SK-N-SH (cell line): Measurements from ENCODE around the gene SPA17. TPM values are rescaled to one million over a fixed set of nuclear protein-coding genes. Genes with fewer than 3 reads are reported as not detected.

Experiments
- CTCF ChIA-PET: fragments of 300-600, 350-600 bp; formaldehyde crosslinking; extraction: SDS; loops from one replicate; lab custom pipeline; 2021; lab: Yijun Ruan, JAX
- POLR2A ChIA-PET: fragments of 350-600 bp; sonication (Branson Sonifier 250); formaldehyde crosslinking; extraction: SDS; loops from one replicate; lab custom pipeline; 2020; ENCODE audit warnings: antibody characterized with exemption, inconsistent platforms; lab: Yijun Ruan, JAX
- DNase-seq: peaks from one replicate; pipeline ENCODE4 v3.0.0; 2012
- H2AFZ ChIP-seq: fragments of 200-600 bp; sonication (generic); 2 replicates; pipeline ENCODE4 v1.8.1; 2016; ENCODE audit warnings: antibody characterized with exemption, mild to moderate bottlenecking, low read depth
- H3F3A ChIP-seq: fragments of 200-600 bp; sonication (generic); replicated peaks from 2 replicates; pipeline ENCODE3; 2016; ENCODE audit warnings: antibody characterized with exemption, mild to moderate bottlenecking; ENCODE audit not compliant: insufficient read depth
- H3K27ac ChIP-seq, 2 experiments: fragments of 200-500 bp in 1 of 2; fragments of 200-600 bp in 1 of 2; sonication (Bioruptor generic) in 1 of 2; sonication (generic), shearing (Covaris generic) in 1 of 2; 2 replicates each; pipeline versions ENCODE4 v1.5.1 to v1.6.1; 2014 to 2016; ENCODE audit warnings: low read depth in 2 of 2, inconsistent platforms in 1 of 2, low read length in 1 of 2, mild to moderate bottlenecking in 1 of 2, mixed read lengths in 1 of 2
- H3K27me3 ChIP-seq: fragments of 200-600 bp; sonication (generic), shearing (Covaris generic); 2 replicates; pipeline ENCODE4 v1.6.1; 2016; ENCODE audit warnings: mixed run types; ENCODE audit not compliant: insufficient read depth
- H3K36me3 ChIP-seq, 2 experiments: fragments of 200-500 bp in 1 of 2; fragments of 200-600 bp in 1 of 2; sonication (Bioruptor generic) in 1 of 2; sonication (generic) in 1 of 2; replicated peaks in 1 of 2; 2 replicates each; pipeline versions ENCODE3 to v1.5.1; 2014 to 2016; ENCODE audit warnings: low read length in 1 of 2, mild to moderate bottlenecking in 1 of 2; ENCODE audit not compliant: insufficient read depth in 2 of 2, control insufficient read depth in 1 of 2
- H3K4me1 ChIP-seq, 2 experiments: fragments of 200-500 bp in 1 of 2; fragments of 200-600 bp in 1 of 2; sonication (Bioruptor generic) in 1 of 2; sonication (generic), shearing (Covaris generic) in 1 of 2; 2 replicates each; pipeline versions ENCODE4 v1.5.1 to v1.6.1; 2014 to 2016; ENCODE audit warnings: low read depth in 1 of 2, low read length in 1 of 2, mixed run types in 1 of 2; ENCODE audit not compliant: insufficient read depth in 2 of 2, control insufficient read depth in 1 of 2
- H3K4me2 ChIP-seq: fragments of 200-600 bp; sonication (generic), shearing (Covaris generic); 2 replicates; pipeline ENCODE4 v1.6.1; 2017; ENCODE audit warnings: mixed run types
- H3K4me3 ChIP-seq, 2 experiments: fragments of 200-500 bp in 1 of 2; fragments of 200-600 bp in 1 of 2; sonication (Bioruptor generic) in 1 of 2; sonication (generic), shearing (Covaris generic) in 1 of 2; 2 replicates each; pipeline versions ENCODE4 v1.5.1 to v1.8.1; 2014 to 2016; ENCODE audit warnings: low read depth in 2 of 2, inconsistent platforms in 1 of 2, low read length in 1 of 2, mild to moderate bottlenecking in 1 of 2, mixed read lengths in 1 of 2, moderate library complexity in 1 of 2
- H3K79me2 ChIP-seq: fragments of 200-600 bp; sonication (generic); 2 replicates; pipeline ENCODE4 v1.8.1; 2017; ENCODE audit warnings: mild to moderate bottlenecking; ENCODE audit not compliant: insufficient read depth
- H3K9ac ChIP-seq: fragments of 200-600 bp; sonication (generic); 2 replicates; pipeline ENCODE4 v1.6.1; 2017; ENCODE audit warnings: mixed run types
- H3K9me2 ChIP-seq: fragments of 200-600 bp; sonication (generic); 2 replicates; pipeline ENCODE4 v1.6.1; 2017; ENCODE audit warnings: mixed run types
- H3K9me3 ChIP-seq: fragments of 200-600 bp; sonication (generic); 2 replicates; pipeline ENCODE4 v1.6.1; 2017; ENCODE audit warnings: mixed run types, mild to moderate bottlenecking, moderate library complexity
- H4K20me1 ChIP-seq: fragments of 200-600 bp; sonication (generic); 2 replicates; pipeline ENCODE4 v1.6.1; 2017; ENCODE audit warnings: mild to moderate bottlenecking, mixed run types; ENCODE audit not compliant: insufficient read depth
- EP300 ChIP-seq, 2 experiments: IDR thresholded peaks; 2 replicates each; pipeline versions ENCODE4 v1.4.0 to v1.6.1; 2012; ENCODE audit warnings: borderline replicate concordance in 1 of 2, low read depth in 1 of 2, low read length in 1 of 2
- MXI1 ChIP-seq: IDR thresholded peaks from 2 replicates; pipeline ENCODE4 v1.6.1; 2012; ENCODE audit warnings: mild to moderate bottlenecking, low read depth, low read length, improper control_type of control experiment
- RAD21 ChIP-seq: IDR thresholded peaks from 2 replicates; pipeline ENCODE4 v1.6.1; 2012; ENCODE audit warnings: mild to moderate bottlenecking, low read length
- RCOR1 ChIP-seq: fragments of 150-350 bp; IDR thresholded peaks from 2 replicates; pipeline ENCODE4 v1.6.1; 2017; ENCODE audit warnings: antibody characterized with exemption, low read length
- SMC3 ChIP-seq: IDR thresholded peaks from 2 replicates; pipeline ENCODE4 v1.6.1; 2012; ENCODE audit warnings: low read depth, low read length, improper control_type of control experiment
- TAF1 ChIP-seq: IDR thresholded peaks from 2 replicates; pipeline ENCODE4 v1.6.1; 2012; ENCODE audit warnings: low read depth, mild to moderate bottlenecking, low read length, moderate library complexity, borderline replicate concordance
- ZBTB33 ChIP-seq: IDR thresholded peaks from 2 replicates; pipeline ENCODE4 v1.4.0; 2012; ENCODE audit warnings: low read depth, borderline replicate concordance
- WGBS: methylation state at CpG from one replicate; pipeline ENCODE4 v1.1.6; 2017; ENCODE audit warnings: low lambda C conversion rate; 5-methylcytosine and 5-hydroxymethylcytosine counted together
- polyA plus RNA-seq, 3 experiments: library from polyadenylated mRNA; depleted of rRNA; stranded (reverse); fragments of >200 nt; gene quantifications; 2 replicates each; pipeline ENCODE4 v1.2.3, GENCODE V29; 2012
- TF ChIP-seq, protein P1 (sequence below): fragments of 200-600 bp; sonication (generic); IDR thresholded peaks from 2 replicates; pipeline ENCODE4 v1.6.1; 2017; ENCODE audit warnings: antibody characterized with exemption, mild to moderate bottlenecking, moderate library complexity

The SPA17 gene
- polyA plus RNA-seq, 1 of the 3 experiments (the other 2 are of a cell fraction) = 7.7 TPM

DNA sequence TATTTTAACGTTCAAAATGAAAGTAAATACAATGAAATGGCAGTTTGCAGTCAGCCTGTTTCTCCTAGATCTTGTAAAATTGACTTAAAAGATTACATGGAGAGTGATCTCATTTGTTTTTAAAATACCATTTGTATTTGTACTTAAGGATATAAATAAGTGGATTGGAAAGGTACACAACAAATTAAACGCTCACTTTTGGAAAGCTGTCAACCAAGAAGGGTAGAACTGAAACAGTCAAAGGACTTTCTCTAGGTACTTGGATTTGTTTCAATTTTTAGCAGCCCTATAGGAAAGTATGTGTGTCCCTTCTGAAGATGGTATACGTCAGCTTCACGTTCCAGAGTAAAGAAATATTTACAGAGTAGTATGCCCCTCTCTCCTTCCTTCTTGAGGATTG lies 43.7 kb upstream of the SPA17 start (continued):
- TF ChIP-seq MXI1 (no peak), EP300 (IDR thresholded peaks at IDR 0.05; ENCODE audit: borderline replicate concordance in 1 of 2, low read depth in 1 of 2, low read length in 1 of 2) (no peak), TAF1 (no peak), SMC3 (no peak), RCOR1 (no peak)
- TF ChIP-seq, all 33 proteins: peak for 0

GRCh38 chr11:124633355-124633754 lies 40.3 kb upstream of the SPA17 start:
- WGBS = 42% methylated on average over 1 of the region's 1 CpG
- Histone ChIP-seq H3K9me3 (no peaks in the 10 kb centered on the region), H3K4me1 (no peaks in the 10 kb centered on the region), H4K20me1 (no peaks in the 10 kb centered on the region), H3K79me2 (no peaks in the 10 kb centered on the region; the same call in 1 of the 2 replicates), H3K27ac (no peak overlapping the region), H3K9me2 (no peaks in the 10 kb centered on the region), H3K36me3 (peaks cover 64 to 96% of the 10 kb centered on the region in 2 experiments), H3K4me2 (no peak overlapping the region), H3K4me3 (no peak overlapping the region), H2AFZ (no peak overlapping the region), H3K9ac (no peak overlapping the region), H3K27me3 (no peaks in the 10 kb centered on the region), H3F3A (peaks cover 4% of the 10 kb centered on the region)
- TF ChIP-seq, protein P1, sequence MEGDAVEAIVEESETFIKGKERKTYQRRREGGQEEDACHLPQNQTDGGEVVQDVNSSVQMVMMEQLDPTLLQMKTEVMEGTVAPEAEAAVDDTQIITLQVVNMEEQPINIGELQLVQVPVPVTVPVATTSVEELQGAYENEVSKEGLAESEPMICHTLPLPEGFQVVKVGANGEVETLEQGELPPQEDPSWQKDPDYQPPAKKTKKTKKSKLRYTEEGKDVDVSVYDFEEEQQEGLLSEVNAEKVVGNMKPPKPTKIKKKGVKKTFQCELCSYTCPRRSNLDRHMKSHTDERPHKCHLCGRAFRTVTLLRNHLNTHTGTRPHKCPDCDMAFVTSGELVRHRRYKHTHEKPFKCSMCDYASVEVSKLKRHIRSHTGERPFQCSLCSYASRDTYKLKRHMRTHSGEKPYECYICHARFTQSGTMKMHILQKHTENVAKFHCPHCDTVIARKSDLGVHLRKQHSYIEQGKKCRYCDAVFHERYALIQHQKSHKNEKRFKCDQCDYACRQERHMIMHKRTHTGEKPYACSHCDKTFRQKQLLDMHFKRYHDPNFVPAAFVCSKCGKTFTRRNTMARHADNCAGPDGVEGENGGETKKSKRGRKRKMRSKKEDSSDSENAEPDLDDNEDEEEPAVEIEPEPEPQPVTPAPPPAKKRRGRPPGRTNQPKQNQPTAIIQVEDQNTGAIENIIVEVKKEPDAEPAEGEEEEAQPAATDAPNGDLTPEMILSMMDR = peak; percentile 55
- TF ChIP-seq RAD21 (0 out of 2 replicates have a peak, but pooled peaks have one; percentile 5), ZBTB33 (no peak), SMC3 (no peak)
- ChIA-PET CTCF (interaction anchor here (0.8 to 6.1 kb wide), 5 partner anchors 10 to 233 kb away, joined by 3 to 44 read pairs (median 4); partner anchors contain the start of genes NRGN and TBRG1), POLR2A (no interaction called here)
- peak; percentile 22 for DNase-seq

- Histone ChIP-seq H3K4me1 (no peaks in the 10 kb centered on the region), H2AFZ (no peak overlapping the region), H3F3A (no peaks in the 10 kb centered on the region), H3K36me3 (peaks cover 44 to 83% of the 10 kb centered on the region in 2 experiments), H3K27ac (no peak overlapping the region), H3K27me3 (no peaks in the 10 kb centered on the region), H3K4me2 (no peak overlapping the region), H3K9me2 (no peaks in the 10 kb centered on the region), H3K9ac (no peak overlapping the region), H3K79me2 (no peaks in the 10 kb centered on the region; the same call in 1 of the 2 replicates), H3K4me3 (no peak overlapping the region), H3K9me3 (no peaks in the 10 kb centered on the region), H4K20me1 (no peaks in the 10 kb centered on the region)
- CTCF ChIA-PET = interaction anchor here (1.0 kb wide), 1 partner anchor 8 kb away, joined by 5 read pairs; no protein-coding TSS in a partner anchor
- WGBS = 92% methylated on average over 3 of the region's 3 CpGs
- POLR2A ChIA-PET = interaction anchor here (0.8 kb wide), 1 partner anchor 230 kb away, joined by 3 read pairs; no protein-coding TSS in a partner anchor
- no peak for DNase-seq
- no peak for TF ChIP-seq MXI1
Observed at GRCh38 chr11:124635932-124636331, 37.8 kb upstream of the SPA17 start.
